ENCODE data around the gene LILRB2.

Gene LILRB2

DNA sequence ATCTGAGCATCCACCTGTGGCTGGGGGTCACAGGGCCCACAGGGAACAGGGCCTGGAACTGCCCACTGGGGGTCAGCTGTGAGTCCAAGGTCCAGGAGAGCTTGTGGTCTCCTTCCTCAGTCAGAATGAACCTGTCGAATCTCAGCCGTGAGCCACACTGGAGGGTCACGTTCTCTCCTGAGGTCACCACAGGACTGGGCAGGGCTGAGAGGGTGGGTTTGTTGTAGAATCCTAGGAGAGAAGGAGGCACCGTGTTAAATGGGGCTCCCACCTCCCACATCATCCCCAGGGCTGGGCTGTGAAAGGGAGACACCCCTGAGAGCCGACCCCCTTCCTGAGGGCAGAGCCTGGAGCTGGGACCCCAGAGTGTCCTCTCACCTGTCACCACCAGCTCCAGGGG lies 30.6 kb upstream of the LILRB2 start:
- Histone ChIP-seq H3K4me3 (ENCODE audit: insufficient read depth in 1 of 2, low read depth in 1 of 2, low read length in 2 of 2) (no peak overlapping the region), H2AK5ac (ENCODE audit: low read length, severe bottlenecking) (no peak overlapping the region), H2BK120ac (ENCODE audit: low read depth, low read length) (no peak overlapping the region), H2BK15ac (ENCODE audit: low read depth, poor library complexity, severe bottlenecking) (no peak overlapping the region), H3K14ac (ENCODE audit: low read length in 2 of 2) (no peak overlapping the region), H3K36me3 (ENCODE audit: control insufficient read depth in 1 of 2, insufficient read depth in 2 of 2, low read depth in 1 of 2, low read length in 2 of 2) (no peaks in the 10 kb centered on the region), H3K4me1 (ENCODE audit: control insufficient read depth, insufficient read depth, low read depth, low read length) (no peaks in the 10 kb centered on the region), H3K79me1 (replicated peaks; ENCODE audit: low read length, poor library complexity, severe bottlenecking) (no peaks in the 10 kb centered on the region), H2AFZ (ENCODE audit: low read depth, low read length) (no peak overlapping the region), H3K4ac (ENCODE audit: low read depth in 1 of 2, low read length in 2 of 2) (no peak overlapping the region), H3K27ac (ENCODE audit: low read length, poor library complexity, severe bottlenecking) (no peak overlapping the region), H2BK5ac (ENCODE audit: low read depth, low read length, poor library complexity, severe bottlenecking) (no peak overlapping the region), H2BK12ac (ENCODE audit: low read length in 2 of 2) (no peak overlapping the region), H3K4me2 (ENCODE audit: low read length, poor library complexity, severe bottlenecking) (no peak overlapping the region), H4K8ac (ENCODE audit: low read length) (no peak overlapping the region), H3K23ac (ENCODE audit: low read length in 2 of 2) (no peak overlapping the region), H4K91ac (ENCODE audit: low read length) (no peak overlapping the region), H3K18ac (ENCODE audit: low read depth in 1 of 2, low read length in 2 of 2) (no peak overlapping the region), H3K9ac (ENCODE audit: low read length) (no peak overlapping the region), H3K9me3 (ENCODE audit: control insufficient read depth, low read length) (no peaks in the 10 kb centered on the region), H3K27me3 (ENCODE audit: control insufficient read depth in 1 of 2, insufficient read depth in 1 of 2, low read length in 2 of 2) (peaks cover 0 to 26% of the 10 kb centered on the region in 2 experiments)
- DNase-seq = no peak
- 80% methylated on average over 3 of the region's 5 CpGs for WGBS

DNA sequence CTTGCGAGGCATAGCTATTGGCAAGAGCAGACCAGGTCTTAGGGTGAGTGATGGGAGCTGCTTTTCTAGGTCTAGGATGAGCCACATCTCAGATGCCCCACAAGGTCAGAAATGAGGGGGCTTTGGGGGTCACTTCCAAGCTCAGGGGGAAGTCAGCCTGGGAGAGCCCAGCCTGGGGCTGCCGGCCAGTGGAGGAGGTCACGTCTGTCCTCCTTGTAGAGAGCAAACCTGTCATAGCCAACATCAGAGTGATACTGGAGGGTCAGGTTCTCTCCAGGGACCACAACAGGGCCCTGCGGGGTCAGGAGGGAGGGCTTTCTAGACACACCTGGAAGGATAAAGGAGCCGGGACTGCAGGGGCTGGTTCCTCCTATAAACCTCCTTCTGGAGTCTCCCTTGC lies 29.6 kb upstream of the LILRB2 start:
- Histone ChIP-seq H3K18ac (ENCODE audit: low read depth in 1 of 2, low read length in 2 of 2) (no peak overlapping the region), H3K23ac (ENCODE audit: low read length in 2 of 2) (no peak overlapping the region), H3K79me1 (replicated peaks; ENCODE audit: low read length, poor library complexity, severe bottlenecking) (no peaks in the 10 kb centered on the region), H4K91ac (ENCODE audit: low read length) (no peak overlapping the region), H2AK5ac (ENCODE audit: low read length, severe bottlenecking) (no peak overlapping the region), H3K4ac (ENCODE audit: low read depth in 1 of 2, low read length in 2 of 2) (no peak overlapping the region), H2BK5ac (ENCODE audit: low read depth, low read length, poor library complexity, severe bottlenecking) (no peak overlapping the region), H3K36me3 (ENCODE audit: control insufficient read depth in 1 of 2, insufficient read depth in 2 of 2, low read depth in 1 of 2, low read length in 2 of 2) (no peaks in the 10 kb centered on the region), H3K4me3 (ENCODE audit: insufficient read depth in 1 of 2, low read depth in 1 of 2, low read length in 2 of 2) (no peak overlapping the region), H3K4me1 (ENCODE audit: control insufficient read depth, insufficient read depth, low read depth, low read length) (no peaks in the 10 kb centered on the region), H2BK15ac (ENCODE audit: low read depth, poor library complexity, severe bottlenecking) (no peak overlapping the region), H3K9me3 (ENCODE audit: control insufficient read depth, low read length) (no peaks in the 10 kb centered on the region), H3K9ac (ENCODE audit: low read length) (no peak overlapping the region), H3K14ac (ENCODE audit: low read length in 2 of 2) (no peak overlapping the region), H3K27me3 (ENCODE audit: control insufficient read depth in 1 of 2, insufficient read depth in 1 of 2, low read length in 2 of 2) (peaks cover 0 to 18% of the 10 kb centered on the region in 2 experiments), H2BK120ac (ENCODE audit: low read depth, low read length) (no peak overlapping the region), H2BK12ac (ENCODE audit: low read length in 2 of 2) (no peak overlapping the region), H2AFZ (ENCODE audit: low read depth, low read length) (no peak overlapping the region), H3K4me2 (ENCODE audit: low read length, poor library complexity, severe bottlenecking) (no peak overlapping the region), H4K8ac (ENCODE audit: low read length) (no peak overlapping the region), H3K27ac (ENCODE audit: low read length, poor library complexity, severe bottlenecking) (no peak overlapping the region)
- 75% methylated on average over 5 of the region's 5 CpGs for WGBS
- DNase-seq = no peak

DNA sequence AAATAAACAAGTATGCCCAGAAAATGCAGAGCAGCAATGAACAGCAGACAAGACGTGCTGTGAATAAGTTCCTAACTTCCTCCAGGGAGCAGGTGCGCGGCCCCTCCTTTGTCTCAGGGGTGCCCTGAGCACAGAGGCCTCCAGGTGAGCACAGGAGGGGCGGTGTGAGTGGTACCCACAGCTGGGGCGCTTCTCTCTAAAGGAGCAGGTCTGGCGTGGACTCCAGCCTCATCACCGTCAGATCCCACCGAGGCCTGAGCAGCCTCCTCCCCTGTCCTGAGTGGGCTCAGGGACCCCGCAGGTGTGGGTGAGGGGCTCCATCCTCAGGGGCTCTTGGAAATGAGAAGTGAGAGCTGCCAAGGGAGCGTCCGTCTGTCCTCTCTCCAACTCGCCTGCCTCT lies 28.9 kb upstream of the LILRB2 start:
- Histone ChIP-seq H3K9me3 (ENCODE audit: control insufficient read depth, low read length) (no peaks in the 10 kb centered on the region), H3K27me3 (ENCODE audit: control insufficient read depth in 1 of 2, insufficient read depth in 1 of 2, low read length in 2 of 2) (peaks cover 0 to 18% of the 10 kb centered on the region in 2 experiments), H3K4me2 (ENCODE audit: low read length, poor library complexity, severe bottlenecking) (no peak overlapping the region), H3K4me1 (ENCODE audit: control insufficient read depth, insufficient read depth, low read depth, low read length) (no peaks in the 10 kb centered on the region), H2BK5ac (ENCODE audit: low read depth, low read length, poor library complexity, severe bottlenecking) (no peak overlapping the region), H2BK15ac (ENCODE audit: low read depth, poor library complexity, severe bottlenecking) (no peak overlapping the region), H3K27ac (ENCODE audit: low read length, poor library complexity, severe bottlenecking) (no peak overlapping the region), H2BK120ac (ENCODE audit: low read depth, low read length) (no peak overlapping the region), H2AK5ac (ENCODE audit: low read length, severe bottlenecking) (no peak overlapping the region), H3K18ac (ENCODE audit: low read depth in 1 of 2, low read length in 2 of 2) (no peak overlapping the region), H3K36me3 (ENCODE audit: control insufficient read depth in 1 of 2, insufficient read depth in 2 of 2, low read depth in 1 of 2, low read length in 2 of 2) (no peaks in the 10 kb centered on the region), H3K79me1 (replicated peaks; ENCODE audit: low read length, poor library complexity, severe bottlenecking) (no peaks in the 10 kb centered on the region), H3K23ac (ENCODE audit: low read length in 2 of 2) (no peak overlapping the region), H2BK12ac (ENCODE audit: low read length in 2 of 2) (no peak overlapping the region), H3K9ac (ENCODE audit: low read length) (no peak overlapping the region), H4K91ac (ENCODE audit: low read length) (no peak overlapping the region), H4K8ac (ENCODE audit: low read length) (no peak overlapping the region), H3K14ac (ENCODE audit: low read length in 2 of 2) (no peak overlapping the region), H3K4me3 (ENCODE audit: insufficient read depth in 1 of 2, low read depth in 1 of 2, low read length in 2 of 2) (no peak overlapping the region), H2AFZ (ENCODE audit: low read depth, low read length) (no peak overlapping the region), H3K4ac (ENCODE audit: low read depth in 1 of 2, low read length in 2 of 2) (no peak overlapping the region)
- 91% methylated on average over 8 of the region's 12 CpGs for WGBS
- DNase-seq = no peak

DNA sequence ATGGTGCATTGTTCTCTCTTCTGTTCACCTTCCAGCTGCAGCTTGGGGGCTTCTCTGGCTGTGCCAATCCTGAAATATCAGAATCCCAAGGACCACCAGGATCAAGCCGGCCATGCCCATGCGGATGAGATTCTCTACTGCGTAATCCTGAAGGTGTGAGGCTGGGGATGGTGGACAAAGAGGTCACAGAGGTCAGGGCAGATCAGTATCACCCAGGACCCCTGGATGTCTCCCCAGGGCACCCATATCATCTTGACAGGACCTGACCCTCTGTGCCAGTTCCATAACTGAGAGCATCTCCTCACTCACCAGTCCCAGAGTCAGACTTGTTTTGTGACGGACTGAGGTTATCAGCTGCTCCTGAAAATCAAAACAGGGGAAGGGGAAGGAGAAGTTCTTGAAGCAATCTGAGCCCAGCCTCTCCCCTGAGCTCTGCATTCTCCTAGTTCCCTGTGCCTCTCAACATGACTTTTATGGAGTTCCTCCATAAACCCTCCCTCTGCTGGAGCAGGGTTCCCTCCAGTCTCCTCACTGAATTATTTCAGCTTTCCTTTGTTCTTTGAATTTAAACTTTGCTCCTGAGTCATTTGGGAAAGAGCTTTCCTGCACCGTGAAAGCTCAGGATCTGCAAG lies 26.6 kb upstream of the LILRB2 start:
- Histone ChIP-seq H2BK12ac (ENCODE audit: low read length in 2 of 2) (no peak overlapping the region), H3K4me2 (ENCODE audit: low read length, poor library complexity, severe bottlenecking) (no peak overlapping the region)
- no peak for DNase-seq

More for the DNA sequence above, 26.6 kb upstream of the LILRB2 start:
- Histone ChIP-seq H2AK5ac (ENCODE audit: low read length, severe bottlenecking) (no peak overlapping the region), H3K18ac (ENCODE audit: low read depth in 1 of 2, low read length in 2 of 2) (no peak overlapping the region), H3K4ac (ENCODE audit: low read depth in 1 of 2, low read length in 2 of 2) (no peak overlapping the region), H3K79me1 (replicated peaks; ENCODE audit: low read length, poor library complexity, severe bottlenecking) (no peaks in the 10 kb centered on the region), H2BK5ac (ENCODE audit: low read depth, low read length, poor library complexity, severe bottlenecking) (no peak overlapping the region), H3K14ac (ENCODE audit: low read length in 2 of 2) (no peak overlapping the region), H3K9me3 (ENCODE audit: control insufficient read depth, low read length) (no peaks in the 10 kb centered on the region), H4K91ac (ENCODE audit: low read length) (no peak overlapping the region), H2BK120ac (ENCODE audit: low read depth, low read length) (no peak overlapping the region), H2BK15ac (ENCODE audit: low read depth, poor library complexity, severe bottlenecking) (no peak overlapping the region), H3K9ac (ENCODE audit: low read length) (no peak overlapping the region), H3K36me3 (ENCODE audit: control insufficient read depth in 1 of 2, insufficient read depth in 2 of 2, low read depth in 1 of 2, low read length in 2 of 2) (no peaks in the 10 kb centered on the region), H2AFZ (ENCODE audit: low read depth, low read length) (no peak overlapping the region), H3K27ac (ENCODE audit: low read length, poor library complexity, severe bottlenecking) (no peak overlapping the region), H4K8ac (ENCODE audit: low read length) (no peak overlapping the region), H3K23ac (ENCODE audit: low read length in 2 of 2) (no peak overlapping the region), H3K4me1 (ENCODE audit: control insufficient read depth, insufficient read depth, low read depth, low read length) (no peaks in the 10 kb centered on the region), H3K4me3 (ENCODE audit: insufficient read depth in 1 of 2, low read depth in 1 of 2, low read length in 2 of 2) (no peak overlapping the region), H3K27me3 (ENCODE audit: control insufficient read depth in 1 of 2, insufficient read depth in 1 of 2, low read length in 2 of 2) (peaks cover 0 to 12% of the 10 kb centered on the region in 2 experiments)
- WGBS = 86% methylated on average over 5 of the region's 5 CpGs

Measured in mesenchymal stem cell (in vitro differentiated cells and primary cell).